HCT116 (cell line): ENCODE results near the gene PIBF1. TPM values are rescaled to one million over a fixed set of nuclear protein-coding genes. Genes with fewer than 3 reads are reported as not detected.

Source experiments
- ATAC-seq: fragments of 200-7000 bp; cut with Tn5 transposase; 2 replicates; pipeline ENCODE4 v1.9.1; 2020; ENCODE audit warnings: mild to moderate bottlenecking, moderate library complexity
- BruUV-seq: library from RNA; stranded (reverse); fragments of 400-500 nt; replicated peaks from 2 replicates; lab custom pipeline; 2021; lab: Mats Ljungman, UMichigan
- CTCF ChIA-PET: fragments of 300-600 bp; sonication (Branson Sonifier 250); formaldehyde crosslinking; loops from one replicate; lab custom pipeline; 2021; ENCODE audit warnings: antibody characterized with exemption; lab: Charles Lee
- POLR2A ChIA-PET: fragments of 300-600, 350-600 bp; sonication (Branson Sonifier 250); formaldehyde crosslinking; loops from one replicate; lab custom pipeline; 2021; ENCODE audit warnings: antibody characterized with exemption; lab: Charles Lee
- RAD21 ChIA-PET, 2 experiments: fragments of 300-600 bp; sonication (Branson Sonifier 250); formaldehyde crosslinking; loops; one replicate each; lab custom pipeline; 2023; ENCODE audit warnings: low total read pairs in 2 of 2; ENCODE audit not compliant: uncharacterized antibody in 2 of 2, unreplicated experiment in 2 of 2, low non-redundant PET in 1 of 2; lab: Charles Lee
- DNase-seq: peaks from one replicate; pipeline ENCODE4 v3.0.0-alpha.2; 2010; ENCODE audit warnings: low read depth, low spot score
- H2AFZ ChIP-seq: fragments of 200-600 bp; shearing (Covaris generic), sonication (generic); 2 replicates; pipeline ENCODE4 v1.6.1; 2017; ENCODE audit warnings: low read depth, mixed run types, mixed read lengths, antibody characterized with exemption, low read length; ENCODE audit not compliant: poor library complexity, severe bottlenecking
- H3K27ac ChIP-seq: 2 replicates; pipeline ENCODE4 v1.5.1; 2012; ENCODE audit warnings: low read depth, low read length
- H3K27me3 ChIP-seq: fragments of 200-600 bp; sonication (generic); 2 replicates; pipeline ENCODE4 v1.6.1; 2016; ENCODE audit warnings: mixed run types, low read length, mixed read lengths; ENCODE audit not compliant: insufficient read depth
- H3K36me3 ChIP-seq, 2 experiments: fragments of 200-500 bp in 1 of 2; fragments of 200-600 bp in 1 of 2; sonication (Bioruptor generic) in 1 of 2; sonication (generic) in 1 of 2; 2 replicates each; pipeline versions ENCODE4 v1.5.1 to v1.6.1; 2014 to 2016; ENCODE audit warnings: low read length in 2 of 2, inconsistent platforms in 1 of 2, mixed read lengths in 1 of 2, mixed run types in 1 of 2; ENCODE audit not compliant: insufficient read depth in 2 of 2, control insufficient read depth in 1 of 2
- H3K4me1 ChIP-seq, 2 experiments: fragments of 200-600 bp in 1 of 2; sonication (generic) in 1 of 2; 2 replicates each; pipeline versions ENCODE4 v1.5.1 to v1.6.1; 2012 to 2017; ENCODE audit warnings: low read length in 2 of 2, inconsistent platforms in 1 of 2, mild to moderate bottlenecking in 1 of 2, mixed read lengths in 1 of 2, mixed run types in 1 of 2, moderate library complexity in 1 of 2; ENCODE audit not compliant: insufficient read depth in 2 of 2, control insufficient read depth in 1 of 2
- H3K4me2 ChIP-seq: fragments of 200-600 bp; sonication (generic); 2 replicates; pipeline ENCODE4 v1.6.1; 2017; ENCODE audit warnings: mixed run types, low read length, mixed read lengths
- H3K4me3 ChIP-seq, 2 experiments: fragments of 200-600 bp in 1 of 2; sonication (generic) in 1 of 2; replicated peaks in 1 of 2; 2 replicates each; pipeline ENCODE4 v1.5.1; 2011 to 2016; ENCODE audit warnings: low read length in 2 of 2, control low read depth in 1 of 2, low read depth in 1 of 2, mild to moderate bottlenecking in 1 of 2, mixed read lengths in 1 of 2, mixed run types in 1 of 2
- H3K79me2 ChIP-seq: fragments of 200-600 bp; sonication (generic); 2 replicates; pipeline ENCODE4 v1.6.1; 2017; ENCODE audit warnings: mild to moderate bottlenecking, mixed run types, low read length, moderate library complexity, mixed read lengths; ENCODE audit not compliant: insufficient read depth
- H3K9ac ChIP-seq: fragments of 200-600 bp; sonication (generic); 2 replicates; pipeline ENCODE4 v1.6.1; 2016; ENCODE audit warnings: low read length, mixed read lengths
- H3K9me2 ChIP-seq: fragments of 200-600 bp; sonication (generic), shearing (Covaris generic); 2 replicates; pipeline ENCODE4 v1.6.1; 2017; ENCODE audit warnings: mixed run types, mild to moderate bottlenecking, moderate library complexity; ENCODE audit not compliant: insufficient read depth
- H3K9me3 ChIP-seq, 2 experiments: fragments of 200-500 bp in 1 of 2; fragments of 200-600 bp in 1 of 2; sonication (Bioruptor generic) in 1 of 2; sonication (generic) in 1 of 2; 2 replicates each; pipeline ENCODE4 v1.6.1; 2014 to 2017; ENCODE audit warnings: low read length in 2 of 2, mixed read lengths in 2 of 2, inconsistent platforms in 1 of 2, low read depth in 1 of 2, mild to moderate bottlenecking in 1 of 2, mixed run types in 1 of 2, moderate library complexity in 1 of 2; ENCODE audit not compliant: control insufficient read depth in 1 of 2, insufficient read depth in 1 of 2
- H4K20me1 ChIP-seq: fragments of 200-600 bp; sonication (generic), shearing (Covaris generic); 2 replicates; pipeline ENCODE4 v1.6.1; 2017; ENCODE audit warnings: mixed run types, mild to moderate bottlenecking, moderate library complexity; ENCODE audit not compliant: insufficient read depth
- CBX3 ChIP-seq: IDR thresholded peaks from 2 replicates; pipeline ENCODE4 v1.6.1; 2012; ENCODE audit warnings: low read depth
- EZH2 ChIP-seq: fragments of 200-600 bp; sonication (generic); IDR thresholded peaks from 2 replicates; pipeline ENCODE4 v1.6.1; 2017; ENCODE audit warnings: antibody characterized with exemption, mixed run types
- POLR2A ChIP-seq: IDR thresholded peaks from 2 replicates; pipeline ENCODE4 v1.7.0; 2011; ENCODE audit warnings: borderline replicate concordance; ENCODE audit not compliant: insufficient read depth, insufficient read length; ENCODE audit errors: extremely low read depth
- RAD21 ChIP-seq: IDR thresholded peaks from 2 replicates; pipeline ENCODE4 v1.6.1; 2012; ENCODE audit warnings: low read depth, mild to moderate bottlenecking
- SIN3A ChIP-seq: IDR thresholded peaks from 2 replicates; pipeline ENCODE4 v1.6.1; 2012; ENCODE audit warnings: low read depth
- SP1 ChIP-seq: IDR thresholded peaks from 2 replicates; pipeline ENCODE4 v1.6.1; 2012; ENCODE audit warnings: low read depth
- TCF7L2 ChIP-seq: IDR thresholded peaks from 2 replicates; pipeline ENCODE4 v1.7.0; 2011; ENCODE audit warnings: borderline replicate concordance, inconsistent platforms; ENCODE audit not compliant: insufficient read depth, insufficient read length; ENCODE audit errors: extremely low read depth
- ZFX ChIP-seq: fragments of 450-650 bp; IDR thresholded peaks from 2 replicates; pipeline ENCODE4 v1.6.1; 2017
- ZNF274 ChIP-seq: fragments of 200-500 bp; sonication (Bioruptor generic); IDR thresholded peaks from 2 replicates; pipeline ENCODE4 v1.6.1; 2014; ENCODE audit warnings: mild to moderate bottlenecking, low read depth, low read length, inconsistent platforms
- intact Hi-C: fragments of 100-400 bp; cut with micrococcal nuclease; formaldehyde crosslinking; loops from 2 replicates; pipeline ENCODE4 v1.10.0; 2022
- total RNA-seq: library from RNA; stranded (reverse); gene quantifications from one replicate; pipeline ENCODE4 v1.2.1, GENCODE V29; 2021; ENCODE audit not compliant: unreplicated experiment
- TF ChIP-seq, protein P1 (sequence below): IDR thresholded peaks from 2 replicates; pipeline ENCODE4 v1.6.1; 2012
- TF ChIP-seq, protein P2 (sequence below): IDR thresholded peaks from 2 replicates; pipeline ENCODE4 v1.6.1; 2011; ENCODE audit warnings: mild to moderate bottlenecking, low read length, moderate library complexity; ENCODE audit not compliant: insufficient replicate concordance; ENCODE audit errors: extremely low read depth
- TF ChIP-seq, protein P3 (sequence below): IDR thresholded peaks from 2 replicates; pipeline ENCODE4 v1.6.1; 2012
- TF ChIP-seq, protein P4 (sequence below): IDR thresholded peaks from 2 replicates; pipeline ENCODE4 v1.6.1; 2012; ENCODE audit warnings: low read depth

Gene PIBF1
- total RNA-seq, 1 experiment from 2014 or later, result 21.1 TPM

DNA sequence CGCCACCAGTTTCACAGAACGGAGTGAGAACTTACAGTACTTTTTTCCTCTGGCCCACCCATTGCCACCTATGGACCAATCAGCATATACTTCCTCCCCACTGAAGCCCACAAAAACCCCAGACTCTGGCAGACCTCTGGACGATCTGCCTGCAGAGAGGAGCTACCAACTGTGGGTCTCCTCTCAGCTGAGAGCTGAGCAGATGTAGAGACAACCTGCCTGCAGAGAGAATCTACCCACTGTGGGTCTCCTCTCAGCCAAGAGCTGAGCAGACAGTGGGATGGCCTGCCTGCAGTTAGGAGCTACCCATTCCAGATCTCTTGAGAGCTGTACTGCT lies 69.7 kb downstream of the PIBF1 start (continued):
- TF ChIP-seq EZH2 (no peak), ZNF274 (no peak)
- TF ChIP-seq, all 23 proteins: peak for 0

DNA sequence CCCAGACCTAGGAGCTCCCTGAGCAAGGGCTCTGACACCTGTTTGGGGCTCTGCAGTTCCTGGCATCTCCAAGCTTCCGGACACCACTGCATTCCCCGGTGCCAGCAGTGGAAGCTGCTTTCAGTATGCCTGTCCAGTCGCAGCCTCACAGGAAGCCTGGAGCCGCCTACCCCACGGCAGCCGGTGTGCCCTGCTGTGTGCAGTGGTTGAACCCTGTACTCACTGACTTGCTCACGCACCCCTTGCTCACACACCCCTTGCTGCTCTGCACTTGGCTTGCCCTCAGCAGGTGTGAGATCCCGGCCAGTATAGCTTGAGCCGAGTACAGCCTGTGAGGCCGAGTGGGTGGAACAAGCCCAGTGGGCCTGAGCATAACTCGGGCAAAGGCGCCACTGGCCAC lies 70.3 kb downstream of the PIBF1 start:
- Histone ChIP-seq H3K9me3 (no peaks in the 10 kb centered on the region), H3K27ac (no peak overlapping the region), H3K9me2 (no peaks in the 10 kb centered on the region), H3K4me1 (no peaks in the 10 kb centered on the region), H3K27me3 (no peaks in the 10 kb centered on the region), H3K9ac (no peak overlapping the region), H3K79me2 (no peaks in the 10 kb centered on the region), H3K36me3 (peaks cover 2% of the 10 kb centered on the region in 2 experiments; a peak in 1 of 4 replicates), H3K4me3 (no peak overlapping the region), H3K4me2 (no peak overlapping the region), H4K20me1 (no peaks in the 10 kb centered on the region), H2AFZ (no peak overlapping the region)
- BruUV-seq, result no TSS peak
- RAD21 ChIA-PET, result no interaction called here
- ATAC-seq (no peak), DNase-seq (no peak)
- CTCF ChIA-PET, result no interaction called here
- TF ChIP-seq, protein P1, sequence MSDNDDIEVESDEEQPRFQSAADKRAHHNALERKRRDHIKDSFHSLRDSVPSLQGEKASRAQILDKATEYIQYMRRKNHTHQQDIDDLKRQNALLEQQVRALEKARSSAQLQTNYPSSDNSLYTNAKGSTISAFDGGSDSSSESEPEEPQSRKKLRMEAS, result no peak
- no peak for TF ChIP-seq RAD21
- no peak for TF ChIP-seq SP1
- TF ChIP-seq ZFX, result no peak
- TF ChIP-seq, protein P2, sequence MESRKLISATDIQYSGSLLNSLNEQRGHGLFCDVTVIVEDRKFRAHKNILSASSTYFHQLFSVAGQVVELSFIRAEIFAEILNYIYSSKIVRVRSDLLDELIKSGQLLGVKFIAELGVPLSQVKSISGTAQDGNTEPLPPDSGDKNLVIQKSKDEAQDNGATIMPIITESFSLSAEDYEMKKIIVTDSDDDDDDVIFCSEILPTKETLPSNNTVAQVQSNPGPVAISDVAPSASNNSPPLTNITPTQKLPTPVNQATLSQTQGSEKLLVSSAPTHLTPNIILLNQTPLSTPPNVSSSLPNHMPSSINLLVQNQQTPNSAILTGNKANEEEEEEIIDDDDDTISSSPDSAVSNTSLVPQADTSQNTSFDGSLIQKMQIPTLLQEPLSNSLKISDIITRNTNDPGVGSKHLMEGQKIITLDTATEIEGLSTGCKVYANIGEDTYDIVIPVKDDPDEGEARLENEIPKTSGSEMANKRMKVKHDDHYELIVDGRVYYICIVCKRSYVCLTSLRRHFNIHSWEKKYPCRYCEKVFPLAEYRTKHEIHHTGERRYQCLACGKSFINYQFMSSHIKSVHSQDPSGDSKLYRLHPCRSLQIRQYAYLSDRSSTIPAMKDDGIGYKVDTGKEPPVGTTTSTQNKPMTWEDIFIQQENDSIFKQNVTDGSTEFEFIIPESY, result no peak
- TF ChIP-seq, protein P3, sequence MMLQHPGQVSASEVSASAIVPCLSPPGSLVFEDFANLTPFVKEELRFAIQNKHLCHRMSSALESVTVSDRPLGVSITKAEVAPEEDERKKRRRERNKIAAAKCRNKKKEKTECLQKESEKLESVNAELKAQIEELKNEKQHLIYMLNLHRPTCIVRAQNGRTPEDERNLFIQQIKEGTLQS, result no peak
- TF ChIP-seq, protein P4, sequence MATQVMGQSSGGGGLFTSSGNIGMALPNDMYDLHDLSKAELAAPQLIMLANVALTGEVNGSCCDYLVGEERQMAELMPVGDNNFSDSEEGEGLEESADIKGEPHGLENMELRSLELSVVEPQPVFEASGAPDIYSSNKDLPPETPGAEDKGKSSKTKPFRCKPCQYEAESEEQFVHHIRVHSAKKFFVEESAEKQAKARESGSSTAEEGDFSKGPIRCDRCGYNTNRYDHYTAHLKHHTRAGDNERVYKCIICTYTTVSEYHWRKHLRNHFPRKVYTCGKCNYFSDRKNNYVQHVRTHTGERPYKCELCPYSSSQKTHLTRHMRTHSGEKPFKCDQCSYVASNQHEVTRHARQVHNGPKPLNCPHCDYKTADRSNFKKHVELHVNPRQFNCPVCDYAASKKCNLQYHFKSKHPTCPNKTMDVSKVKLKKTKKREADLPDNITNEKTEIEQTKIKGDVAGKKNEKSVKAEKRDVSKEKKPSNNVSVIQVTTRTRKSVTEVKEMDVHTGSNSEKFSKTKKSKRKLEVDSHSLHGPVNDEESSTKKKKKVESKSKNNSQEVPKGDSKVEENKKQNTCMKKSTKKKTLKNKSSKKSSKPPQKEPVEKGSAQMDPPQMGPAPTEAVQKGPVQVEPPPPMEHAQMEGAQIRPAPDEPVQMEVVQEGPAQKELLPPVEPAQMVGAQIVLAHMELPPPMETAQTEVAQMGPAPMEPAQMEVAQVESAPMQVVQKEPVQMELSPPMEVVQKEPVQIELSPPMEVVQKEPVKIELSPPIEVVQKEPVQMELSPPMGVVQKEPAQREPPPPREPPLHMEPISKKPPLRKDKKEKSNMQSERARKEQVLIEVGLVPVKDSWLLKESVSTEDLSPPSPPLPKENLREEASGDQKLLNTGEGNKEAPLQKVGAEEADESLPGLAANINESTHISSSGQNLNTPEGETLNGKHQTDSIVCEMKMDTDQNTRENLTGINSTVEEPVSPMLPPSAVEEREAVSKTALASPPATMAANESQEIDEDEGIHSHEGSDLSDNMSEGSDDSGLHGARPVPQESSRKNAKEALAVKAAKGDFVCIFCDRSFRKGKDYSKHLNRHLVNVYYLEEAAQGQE, result no peak
- TF ChIP-seq EZH2, result no peak
- TF ChIP-seq CBX3, result no peak
- no peak for TF ChIP-seq SIN3A
- TF ChIP-seq TCF7L2, result no peak
- TF ChIP-seq ZNF274, result no peak
- no peak for TF ChIP-seq POLR2A
- POLR2A ChIA-PET, result no interaction called here
- intact Hi-C loops, result no loop called here
